ENCODE data around the gene CACNA1B. TPM values are rescaled to one million over a fixed set of nuclear protein-coding genes. Genes with fewer than 3 reads are reported as not detected.

CACNA1B gene
- total and polyA plus RNA-seq, 2 of the 13 experiments (the other 11 are each of a cell fraction or from before 2014, with no cell fraction given): under 0.01 to 0.04 TPM

GRCh38 chr9:138122201-138122600 is 244.6 kb downstream of the CACNA1B start (continued):
- TF ChIP-seq ZNF142 (CRISPR knock-in tag; IDR thresholded peaks at IDR 0.05) (no peak), ZZZ3 (CRISPR knock-in tag; IDR thresholded peaks at IDR 0.05; ENCODE audit: borderline replicate concordance) (no peak), KLF9 (CRISPR knock-in tag; IDR thresholded peaks at IDR 0.05; ENCODE audit: low read depth) (no peak), THYN1 (CRISPR knock-in tag; IDR thresholded peaks at IDR 0.05; ENCODE audit: borderline replicate concordance, low read depth) (no peak), ZGPAT (CRISPR knock-in tag; IDR thresholded peaks at IDR 0.05) (no peak), PAWR (CRISPR knock-in tag; IDR thresholded peaks at IDR 0.05; ENCODE audit: borderline replicate concordance) (no peak), NR1H2 (CRISPR knock-in tag; IDR thresholded peaks at IDR 0.05; ENCODE audit: borderline replicate concordance, low read depth) (no peak)

All from HepG2 (cell line).